HepG2 (cell line): Measurements from ENCODE around the gene CTBP1. TPM values are rescaled to one million over a fixed set of nuclear protein-coding genes. Genes with fewer than 3 reads are reported as not detected.
A peak's percentile ranks its signal among the peaks of the same experiment; 100 is the strongest.

Experiments used
- ATAC-seq: fragments of 200-7000 bp; cut with Tn5 transposase; 3 replicates; pipeline ENCODE4 v1.9.1; 2020; ENCODE audit warnings: mild to moderate bottlenecking, moderate library complexity
- BruUV-seq: library from RNA; stranded (reverse); fragments of 400-500 nt; replicated peaks from 2 replicates; lab custom pipeline; 2021; lab: Mats Ljungman, UMichigan
- CTCF ChIA-PET: fragments of 300-600 bp; formaldehyde crosslinking; extraction: SDS; loops from one replicate; lab custom pipeline; 2021; ENCODE audit warnings: low total read pairs, inconsistent platforms, low intra/inter-chr PET ratio; lab: Yijun Ruan, JAX
- POLR2A ChIA-PET: fragments of 350-600 bp; sonication (Branson Sonifier 250); formaldehyde crosslinking; loops from one replicate; lab custom pipeline; 2020; ENCODE audit warnings: antibody characterized with exemption, inconsistent platforms; lab: Yijun Ruan, JAX
- DNase-seq: peaks from one replicate; pipeline ENCODE4 v3.0.0-alpha.2; 2015; ENCODE audit warnings: low spot score
- FAIRE-seq: peaks from 3 replicates; lab custom pipeline; 2011; peaks lifted over from hg19 to GRCh38; lab: Jason Lieb, UNC
- H2AFZ ChIP-seq: one replicate; pipeline ENCODE4 v1.6.1; 2011; ENCODE audit warnings: low read length, inconsistent platforms
- H3K27ac ChIP-seq: fragments of 300-600 bp; 3 replicates; pipeline ENCODE4 v1.8.0; 2011; ENCODE audit warnings: mixed run types, mild to moderate bottlenecking, mixed read lengths, low read length, inconsistent platforms; ENCODE audit not compliant: insufficient read depth; ENCODE audit errors: extremely low read length
- H3K27me3 ChIP-seq, 2 experiments: fragments of 200-600 bp in 1 of 2; 2 replicates in 1 of 2; 3 replicates in 1 of 2; pipeline versions ENCODE4 v1.6.0 to v1.8.0; 2011; ENCODE audit warnings: low read length in 2 of 2, mild to moderate bottlenecking in 2 of 2, moderate library complexity in 2 of 2, inconsistent platforms in 1 of 2; ENCODE audit not compliant: insufficient read depth in 2 of 2, control insufficient read depth in 1 of 2
- H3K36me3 ChIP-seq, 2 experiments: fragments of 200-600 bp in 1 of 2; replicated peaks in 1 of 2; 2 replicates in 1 of 2; 3 replicates in 1 of 2; pipeline versions ENCODE4 v1.5.1 to v1.8.0; 2011; ENCODE audit warnings: low read length in 2 of 2, inconsistent platforms in 1 of 2; ENCODE audit not compliant: insufficient read depth in 2 of 2, control insufficient read depth in 1 of 2
- H3K4me1 ChIP-seq: 2 replicates; pipeline ENCODE4 v1.5.1; 2012; ENCODE audit warnings: low read length, inconsistent platforms; ENCODE audit not compliant: insufficient read depth
- H3K4me2 ChIP-seq: 2 replicates; pipeline ENCODE4 v1.6.0; 2011; ENCODE audit warnings: low read depth, low read length, inconsistent platforms
- H3K4me3 ChIP-seq, 3 experiments: fragments of 200-600 bp in 1 of 3; sonication (generic), shearing (Covaris generic) in 1 of 3; replicated peaks in 1 of 3; 2 replicates each; pipeline ENCODE4 v1.5.1; 2011 to 2016; ENCODE audit warnings: low read length in 3 of 3, inconsistent platforms in 2 of 3, low read depth in 2 of 3, mild to moderate bottlenecking in 2 of 3, control low read depth in 1 of 3, mixed read lengths in 1 of 3; ENCODE audit not compliant: insufficient read depth in 1 of 3
- H3K79me2 ChIP-seq: one replicate; pipeline ENCODE4 v1.6.1; 2011; ENCODE audit warnings: low read length, inconsistent platforms; ENCODE audit not compliant: insufficient read depth
- H3K9ac ChIP-seq: 2 replicates; pipeline ENCODE4 v1.6.0; 2011; ENCODE audit warnings: mild to moderate bottlenecking, low read depth, low read length, inconsistent platforms; ENCODE audit not compliant: insufficient read depth
- H3K9me3 ChIP-seq: 2 replicates; pipeline ENCODE4 v1.5.1; 2012; ENCODE audit warnings: mild to moderate bottlenecking, low read length
- H4K20me1 ChIP-seq: 2 replicates; pipeline ENCODE4 v1.6.0; 2011; ENCODE audit warnings: inconsistent platforms, mild to moderate bottlenecking, low read length, moderate library complexity; ENCODE audit not compliant: insufficient read depth
- MAFF ChIP-seq: IDR thresholded peaks from 2 replicates; pipeline ENCODE4 v1.6.1; 2011; ENCODE audit warnings: low read depth, low read length, improper control_type of control experiment
- POLR2G ChIP-seq: fragments of 200-400 bp; formaldehyde crosslinking; IDR thresholded peaks from 2 replicates; pipeline ENCODE4 v1.6.1; 2018; ENCODE audit warnings: mild to moderate bottlenecking, low read depth, low read length, moderate library complexity
- SP140L ChIP-seq: sonication (generic); formaldehyde crosslinking; IDR thresholded peaks from 2 replicates; pipeline ENCODE4 v1.4.0; 2020; ENCODE audit warnings: missing genetic modification reagents, borderline replicate concordance
- TEAD3 ChIP-seq: optimal IDR thresholded peaks from 2 replicates; pipeline ENCODE3; 2016; ENCODE audit warnings: borderline replicate concordance
- U2AF1 ChIP-seq: fragments of 200-400 bp; formaldehyde crosslinking; optimal IDR thresholded peaks from 2 replicates; pipeline ENCODE3; 2017; ENCODE audit warnings: mild to moderate bottlenecking, low read depth, low read length
- ZBTB1 ChIP-seq: sonication (generic); formaldehyde crosslinking; IDR thresholded peaks from 2 replicates; pipeline ENCODE4 v1.4.0; 2020; ENCODE audit warnings: missing genetic modification reagents, borderline replicate concordance
- ZFY ChIP-seq: sonication (generic); formaldehyde crosslinking; IDR thresholded peaks from 2 replicates; pipeline ENCODE4 v1.4.0; 2020; ENCODE audit warnings: missing genetic modification reagents
- ZMYM2 ChIP-seq: sonication (generic); formaldehyde crosslinking; IDR thresholded peaks from 2 replicates; pipeline ENCODE4 v1.8.0; 2022; ENCODE audit warnings: mild to moderate bottlenecking, missing genetic modification reagents
- ZNF121 ChIP-seq: sonication (generic); formaldehyde crosslinking; IDR thresholded peaks from 2 replicates; pipeline ENCODE4 v1.5.0; 2020; ENCODE audit warnings: mild to moderate bottlenecking, missing genetic modification reagents
- ZNF296 ChIP-seq: sonication (generic); formaldehyde crosslinking; conservative IDR thresholded peaks from 2 replicates; pipeline ENCODE4 v1.5.0; 2020; ENCODE audit warnings: mild to moderate bottlenecking, missing genetic modification reagents
- ZNF30 ChIP-seq: sonication (generic); formaldehyde crosslinking; IDR thresholded peaks from 2 replicates; pipeline ENCODE4 v1.5.0; 2020; ENCODE audit warnings: mild to moderate bottlenecking, missing genetic modification reagents
- ZNF460 ChIP-seq: sonication (generic); formaldehyde crosslinking; IDR thresholded peaks from 2 replicates; pipeline ENCODE4 v1.5.1; 2020; ENCODE audit warnings: missing genetic modification reagents, mild to moderate bottlenecking, borderline replicate concordance
- ZNF879 ChIP-seq: sonication (generic); formaldehyde crosslinking; IDR thresholded peaks from 2 replicates; pipeline ENCODE4 v1.8.1; 2023; ENCODE audit warnings: missing genetic modification reagents
- ZSCAN25 ChIP-seq: sonication (generic); formaldehyde crosslinking; IDR thresholded peaks from 2 replicates; pipeline ENCODE4 v1.8.0; 2022; ENCODE audit warnings: mild to moderate bottlenecking, missing genetic modification reagents
- WGBS: methylation state at CpG from one replicate; pipeline ENCODE4 v1.1.6; 2017; ENCODE audit warnings: low lambda C conversion rate; 5-methylcytosine and 5-hydroxymethylcytosine counted together
- in situ Hi-C: cut with HindIII; loops from 2 replicates; pipeline ENCODE4 v1.10.0; 2017; ENCODE audit warnings: low pct_unique_long_range_greater_than_20kb; ENCODE audit not compliant: extremely low pct_ligation_motif_present
- intact Hi-C: fragments of 100-400 bp; cut with micrococcal nuclease; formaldehyde crosslinking; loops from one replicate; pipeline ENCODE4 v1.10.0; 2022; ENCODE audit not compliant: unreplicated experiment
- polyA plus RNA-seq, 8 experiments: library from polyadenylated mRNA; depleted of rRNA in 3 of 8; stranded (reverse) in 7 of 8; unstranded in 1 of 8; fragments of >200 nt; fragmentation: Illumina TruSeq in 4 of 8; extraction: Trizol in 4 of 8; gene quantifications; 2 replicates each; pipeline versions ENCODE4 v1.2.1 to v1.2.3, GENCODE V29; 2011 to 2016; ENCODE audit warnings: low read depth in 4 of 8, missing spikeins in 1 of 8, mixed read lengths in 1 of 8; ENCODE audit not compliant: insufficient read depth in 1 of 8
- total RNA-seq, 5 experiments: library from RNA; depleted of rRNA; stranded (reverse); fragments of >200 nt; fragmentation: Illumina TruSeq; extraction: Trizol; gene quantifications; 2 replicates each; pipeline ENCODE4 v1.2.3, GENCODE V29; 2016; ENCODE audit warnings: low read depth in 1 of 5
- TF ChIP-seq, protein P1 (sequence below): sonication (generic); formaldehyde crosslinking; IDR thresholded peaks from 2 replicates; pipeline ENCODE4 v1.4.0; 2020; ENCODE audit warnings: mild to moderate bottlenecking, missing genetic modification reagents
- TF ChIP-seq, protein P2 (sequence below): sonication (generic); formaldehyde crosslinking; IDR thresholded peaks from 2 replicates; pipeline ENCODE4 v1.5.0; 2020; ENCODE audit warnings: mild to moderate bottlenecking, missing genetic modification reagents

Gene CTBP1
- total and polyA plus RNA-seq, 2 of the 13 experiments (the other 11 are each of a cell fraction or from before 2014, with no cell fraction given) = 78.5 to 112 TPM

DNA sequence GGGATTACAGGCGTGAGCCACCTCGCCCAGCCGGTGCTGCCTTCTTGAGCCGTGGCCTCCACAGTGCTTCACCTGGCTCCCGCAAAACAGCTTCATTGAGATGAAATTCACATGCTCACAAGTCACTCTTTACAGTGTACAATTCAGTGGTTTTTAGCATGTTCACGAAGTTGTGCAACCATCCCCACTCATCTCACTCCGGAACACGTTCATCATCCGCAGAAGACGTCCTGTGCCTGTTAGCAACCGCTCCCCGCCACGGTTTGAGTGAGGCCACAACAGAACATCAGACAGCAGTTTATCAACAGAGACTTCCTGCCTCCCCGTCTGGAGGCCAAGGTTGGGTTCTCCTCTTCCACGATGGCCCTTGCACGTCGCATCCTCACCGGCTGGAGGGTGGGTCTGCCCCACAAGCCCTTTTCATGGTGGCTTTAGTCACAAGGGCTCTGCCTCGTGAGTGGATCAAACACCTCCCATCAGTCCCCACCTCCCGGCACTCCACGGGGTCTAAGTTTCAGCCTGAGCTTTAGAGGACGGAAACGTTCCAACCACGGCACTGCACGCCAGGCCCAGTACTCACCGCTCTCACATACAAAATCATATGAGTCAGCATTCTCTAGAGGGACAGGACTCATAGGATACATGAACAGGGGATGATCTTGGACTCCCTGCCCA is 46.9 kb downstream of the CTBP1 start (continued):
- no peak for TF ChIP-seq ZNF121 (CRISPR knock-in tag)
- TF ChIP-seq ZSCAN25 (CRISPR knock-in tag) = no peak
- 0 out of 2 replicates have a peak, but pooled peaks have one; percentile 10 for TF ChIP-seq POLR2G
- TF ChIP-seq SP140L (CRISPR knock-in tag) = no peak
- no peak for TF ChIP-seq U2AF1

DNA sequence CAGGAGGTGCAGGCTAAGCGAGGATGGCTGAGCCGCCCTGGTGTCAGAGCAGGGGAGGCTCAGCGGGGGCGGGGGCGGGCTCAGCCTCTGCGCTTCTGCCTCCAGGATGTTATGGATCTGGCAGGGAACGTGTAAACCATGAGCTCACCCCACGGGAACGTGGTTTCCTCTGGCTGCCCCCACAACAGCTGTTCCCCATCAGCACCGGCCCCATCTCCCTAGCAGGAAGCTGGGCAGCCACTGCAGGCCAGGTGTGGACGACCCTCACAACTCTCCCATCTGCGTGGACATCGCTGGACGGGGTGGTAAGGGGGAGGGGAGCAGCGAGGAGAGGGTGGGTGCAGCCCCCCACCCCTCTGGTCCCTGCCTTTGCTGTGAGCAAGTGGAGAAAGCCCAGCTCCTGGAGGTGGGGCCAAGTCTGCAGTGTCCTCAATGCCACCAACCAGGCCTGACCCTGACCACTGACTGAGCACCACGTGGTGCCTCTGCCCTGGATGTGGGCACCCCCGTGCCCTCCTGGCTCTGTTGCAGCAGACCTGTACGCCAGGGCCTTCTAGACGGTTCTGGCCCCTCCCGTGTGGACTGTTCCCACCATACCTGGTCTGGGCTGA is 48.4 kb downstream of the CTBP1 start:
- no peak overlapping the region for H3K4me2 ChIP-seq
- in situ Hi-C loops = no loop called here
- no peaks in the 10 kb centered on the region for H4K20me1 ChIP-seq
- intact Hi-C loops = no loop called here
- peaks cover 25% of the 10 kb centered on the region for H3K4me1 ChIP-seq
- WGBS = 96% methylated on average over 14 of the region's 20 CpGs
- no peaks in the 10 kb centered on the region for H3K9me3 ChIP-seq
- CTCF ChIA-PET = no interaction called here
- POLR2A ChIA-PET = no interaction called here
- ATAC-seq = no peak
- H3K27me3 ChIP-seq = no peaks in the 10 kb centered on the region
- H2AFZ ChIP-seq = no peak overlapping the region
- no peak for FAIRE-seq
- H3K9ac ChIP-seq = no peak overlapping the region
- H3K27ac ChIP-seq = no peak overlapping the region
- no peak for DNase-seq
- no TSS peak for BruUV-seq
- no peak overlapping the region for H3K4me3 ChIP-seq
- peaks cover 2% of the 10 kb centered on the region for H3K79me2 ChIP-seq
- H3K36me3 ChIP-seq = no peaks in the 10 kb centered on the region; a peak in 2 of 5 replicates
- no peak for TF ChIP-seq TEAD3 (CRISPR knock-in tag)
- TF ChIP-seq, protein P1, sequence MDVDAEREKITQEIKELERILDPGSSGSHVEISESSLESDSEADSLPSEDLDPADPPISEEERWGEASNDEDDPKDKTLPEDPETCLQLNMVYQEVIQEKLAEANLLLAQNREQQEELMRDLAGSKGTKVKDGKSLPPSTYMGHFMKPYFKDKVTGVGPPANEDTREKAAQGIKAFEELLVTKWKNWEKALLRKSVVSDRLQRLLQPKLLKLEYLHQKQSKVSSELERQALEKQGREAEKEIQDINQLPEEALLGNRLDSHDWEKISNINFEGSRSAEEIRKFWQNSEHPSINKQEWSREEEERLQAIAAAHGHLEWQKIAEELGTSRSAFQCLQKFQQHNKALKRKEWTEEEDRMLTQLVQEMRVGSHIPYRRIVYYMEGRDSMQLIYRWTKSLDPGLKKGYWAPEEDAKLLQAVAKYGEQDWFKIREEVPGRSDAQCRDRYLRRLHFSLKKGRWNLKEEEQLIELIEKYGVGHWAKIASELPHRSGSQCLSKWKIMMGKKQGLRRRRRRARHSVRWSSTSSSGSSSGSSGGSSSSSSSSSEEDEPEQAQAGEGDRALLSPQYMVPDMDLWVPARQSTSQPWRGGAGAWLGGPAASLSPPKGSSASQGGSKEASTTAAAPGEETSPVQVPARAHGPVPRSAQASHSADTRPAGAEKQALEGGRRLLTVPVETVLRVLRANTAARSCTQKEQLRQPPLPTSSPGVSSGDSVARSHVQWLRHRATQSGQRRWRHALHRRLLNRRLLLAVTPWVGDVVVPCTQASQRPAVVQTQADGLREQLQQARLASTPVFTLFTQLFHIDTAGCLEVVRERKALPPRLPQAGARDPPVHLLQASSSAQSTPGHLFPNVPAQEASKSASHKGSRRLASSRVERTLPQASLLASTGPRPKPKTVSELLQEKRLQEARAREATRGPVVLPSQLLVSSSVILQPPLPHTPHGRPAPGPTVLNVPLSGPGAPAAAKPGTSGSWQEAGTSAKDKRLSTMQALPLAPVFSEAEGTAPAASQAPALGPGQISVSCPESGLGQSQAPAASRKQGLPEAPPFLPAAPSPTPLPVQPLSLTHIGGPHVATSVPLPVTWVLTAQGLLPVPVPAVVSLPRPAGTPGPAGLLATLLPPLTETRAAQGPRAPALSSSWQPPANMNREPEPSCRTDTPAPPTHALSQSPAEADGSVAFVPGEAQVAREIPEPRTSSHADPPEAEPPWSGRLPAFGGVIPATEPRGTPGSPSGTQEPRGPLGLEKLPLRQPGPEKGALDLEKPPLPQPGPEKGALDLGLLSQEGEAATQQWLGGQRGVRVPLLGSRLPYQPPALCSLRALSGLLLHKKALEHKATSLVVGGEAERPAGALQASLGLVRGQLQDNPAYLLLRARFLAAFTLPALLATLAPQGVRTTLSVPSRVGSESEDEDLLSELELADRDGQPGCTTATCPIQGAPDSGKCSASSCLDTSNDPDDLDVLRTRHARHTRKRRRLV = no peak
- TF ChIP-seq ZNF879 (CRISPR knock-in tag) = no peak
- TF ChIP-seq MAFF = no peak
- TF ChIP-seq ZMYM2 (CRISPR knock-in tag) = no peak
- TF ChIP-seq, protein P2, sequence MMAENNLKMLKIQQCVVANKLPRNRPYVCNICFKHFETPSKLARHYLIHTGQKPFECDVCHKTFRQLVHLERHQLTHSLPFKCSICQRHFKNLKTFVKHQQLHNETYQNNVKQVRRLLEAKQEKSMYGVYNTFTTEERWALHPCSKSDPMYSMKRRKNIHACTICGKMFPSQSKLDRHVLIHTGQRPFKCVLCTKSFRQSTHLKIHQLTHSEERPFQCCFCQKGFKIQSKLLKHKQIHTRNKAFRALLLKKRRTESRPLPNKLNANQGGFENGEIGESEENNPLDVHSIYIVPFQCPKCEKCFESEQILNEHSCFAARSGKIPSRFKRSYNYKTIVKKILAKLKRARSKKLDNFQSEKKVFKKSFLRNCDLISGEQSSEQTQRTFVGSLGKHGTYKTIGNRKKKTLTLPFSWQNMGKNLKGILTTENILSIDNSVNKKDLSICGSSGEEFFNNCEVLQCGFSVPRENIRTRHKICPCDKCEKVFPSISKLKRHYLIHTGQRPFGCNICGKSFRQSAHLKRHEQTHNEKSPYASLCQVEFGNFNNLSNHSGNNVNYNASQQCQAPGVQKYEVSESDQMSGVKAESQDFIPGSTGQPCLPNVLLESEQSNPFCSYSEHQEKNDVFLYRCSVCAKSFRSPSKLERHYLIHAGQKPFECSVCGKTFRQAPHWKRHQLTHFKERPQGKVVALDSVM (CRISPR knock-in tag) = no peak
- no peak for TF ChIP-seq ZNF460 (CRISPR knock-in tag)
- TF ChIP-seq ZBTB1 (CRISPR knock-in tag) = no peak
- no peak for TF ChIP-seq ZNF30
- no peak for TF ChIP-seq ZFY
- TF ChIP-seq ZNF296 (CRISPR knock-in tag) = no peak
